Amniotic stem cell (primary cell): Measurements from ENCODE around the gene RAP1A.
A peak's percentile ranks its signal among the peaks of the same experiment; 100 is the strongest.
"Not testable (repeated sequence)": the region's sequence is repeated elsewhere in the genome, so short reads cannot be mapped to it uniquely, and the experiment has no call there.

Experiments
- DNase-seq: peaks from one replicate; lab custom pipeline; 2025; lab: John Stamatoyannopoulos, UW

RAP1A gene

DNA sequence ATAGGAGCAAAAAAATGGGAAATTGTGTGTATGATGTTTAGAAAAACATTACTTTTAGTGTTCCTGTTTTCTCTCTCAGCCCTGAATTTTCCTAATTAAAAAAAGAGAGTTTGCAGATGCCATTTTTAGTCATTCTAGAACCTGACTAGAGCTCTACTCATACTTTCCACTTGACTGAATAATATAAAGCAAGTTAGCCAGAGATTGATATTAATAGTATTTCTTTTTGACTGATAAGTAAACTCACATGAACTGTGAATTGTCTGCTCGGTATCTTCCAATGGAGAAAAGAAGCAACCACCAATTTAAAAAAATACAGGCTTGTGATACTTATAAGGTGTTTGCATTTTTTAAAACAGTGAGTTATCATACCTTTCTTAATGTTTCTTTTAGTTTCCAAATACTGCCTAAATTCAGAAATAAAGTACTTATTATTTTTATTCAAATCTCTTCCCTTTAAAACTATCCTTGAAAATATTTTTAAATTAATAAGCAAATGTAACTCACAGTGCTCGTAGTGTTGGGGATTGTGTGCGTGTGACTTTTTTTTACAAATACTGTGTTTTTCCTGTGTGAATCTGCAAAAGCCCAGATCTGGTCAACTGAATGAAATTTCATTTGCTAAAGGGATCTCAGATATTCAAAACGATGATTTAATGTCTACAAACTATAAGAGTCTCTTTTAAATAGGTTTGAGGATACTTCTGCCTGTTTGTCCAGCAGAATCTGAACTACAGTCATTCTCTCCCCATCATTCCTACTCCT, 9.8 kb downstream of the RAP1A start:
- no peak for DNase-seq

DNA sequence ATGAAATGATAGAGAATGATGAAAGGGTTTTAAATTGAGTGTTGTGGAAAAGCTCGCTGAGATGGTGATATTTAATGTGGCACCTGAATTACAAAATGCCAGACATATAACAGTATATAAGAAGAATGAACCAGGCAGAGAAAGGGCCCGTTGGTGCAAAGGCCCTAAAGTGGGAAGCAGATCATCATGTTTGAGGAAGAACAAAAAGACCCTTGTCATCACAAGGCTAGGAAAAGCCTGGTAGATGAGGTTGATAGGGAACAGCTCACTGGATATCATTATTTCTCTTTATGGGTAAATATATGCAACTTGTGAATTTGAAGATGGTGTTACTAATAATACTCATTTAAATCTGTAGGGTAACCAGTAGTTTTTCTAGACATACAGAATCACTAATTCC, 11.0 kb downstream of the RAP1A start:
- no peak for DNase-seq

DNA sequence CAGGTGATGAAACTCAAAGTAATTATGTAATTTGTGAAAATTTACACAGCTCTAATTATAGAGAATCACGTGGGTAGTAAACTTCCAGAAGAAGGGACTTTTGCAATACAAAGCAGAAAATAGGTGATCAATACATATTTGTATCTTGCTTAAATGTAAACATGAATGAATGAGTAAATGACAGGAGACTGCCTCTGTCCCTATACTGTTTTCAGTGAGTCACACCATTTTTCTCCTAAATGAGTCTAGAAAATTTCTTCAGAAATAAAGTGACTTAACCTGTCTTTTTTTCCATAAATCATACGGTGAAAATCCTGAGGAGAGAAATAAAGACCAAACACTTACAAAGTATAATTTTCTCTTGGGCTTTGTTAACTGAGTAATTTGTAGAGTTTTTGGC, 11.9 kb downstream of the RAP1A start:
- DNase-seq, result no peak

DNA sequence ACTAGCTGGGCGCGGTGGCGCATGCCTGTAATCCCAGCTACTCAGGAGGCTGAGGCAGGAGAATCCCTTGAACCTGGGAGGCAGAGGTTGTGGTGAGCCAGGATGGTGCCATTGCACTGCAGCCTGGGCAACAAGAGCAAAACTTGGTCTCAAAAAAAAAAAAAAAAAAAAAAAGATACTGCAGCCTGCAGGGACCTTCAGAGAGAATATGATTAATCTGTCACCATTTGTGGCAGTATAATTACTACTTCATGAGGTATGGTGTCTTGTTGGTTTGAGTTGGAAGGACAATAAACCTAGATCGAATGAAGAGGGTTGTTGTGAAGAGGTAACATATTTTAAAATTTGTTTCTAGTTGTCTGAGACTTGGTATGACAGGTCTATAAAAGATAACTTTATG, 13.2 kb downstream of the RAP1A start:
- DNase-seq, result not testable (repeated sequence)

DNA sequence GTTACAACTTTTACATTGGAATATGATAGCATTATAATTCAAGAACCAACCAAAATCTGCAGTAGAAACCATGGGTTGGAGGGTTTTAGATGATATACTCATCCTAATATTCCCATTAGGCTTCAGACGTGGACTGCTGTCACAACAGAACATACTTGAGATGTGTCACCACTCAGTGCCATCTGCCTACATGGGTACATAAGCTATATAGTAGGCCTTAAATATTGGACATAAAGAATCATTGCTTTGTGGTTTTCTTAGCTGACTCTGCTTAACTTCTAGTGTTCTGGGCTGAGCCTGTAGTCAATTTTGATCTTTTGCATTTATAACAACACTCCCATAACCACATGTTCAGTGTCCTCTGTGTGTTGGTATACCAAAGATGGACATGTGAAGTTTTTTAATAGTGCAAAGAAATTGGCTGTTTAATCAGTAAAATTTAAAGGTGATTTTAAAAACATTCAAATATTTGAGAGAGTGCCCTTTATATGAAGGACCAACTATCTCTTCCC, 14.2 kb downstream of the RAP1A start:
- no peak for DNase-seq

DNA sequence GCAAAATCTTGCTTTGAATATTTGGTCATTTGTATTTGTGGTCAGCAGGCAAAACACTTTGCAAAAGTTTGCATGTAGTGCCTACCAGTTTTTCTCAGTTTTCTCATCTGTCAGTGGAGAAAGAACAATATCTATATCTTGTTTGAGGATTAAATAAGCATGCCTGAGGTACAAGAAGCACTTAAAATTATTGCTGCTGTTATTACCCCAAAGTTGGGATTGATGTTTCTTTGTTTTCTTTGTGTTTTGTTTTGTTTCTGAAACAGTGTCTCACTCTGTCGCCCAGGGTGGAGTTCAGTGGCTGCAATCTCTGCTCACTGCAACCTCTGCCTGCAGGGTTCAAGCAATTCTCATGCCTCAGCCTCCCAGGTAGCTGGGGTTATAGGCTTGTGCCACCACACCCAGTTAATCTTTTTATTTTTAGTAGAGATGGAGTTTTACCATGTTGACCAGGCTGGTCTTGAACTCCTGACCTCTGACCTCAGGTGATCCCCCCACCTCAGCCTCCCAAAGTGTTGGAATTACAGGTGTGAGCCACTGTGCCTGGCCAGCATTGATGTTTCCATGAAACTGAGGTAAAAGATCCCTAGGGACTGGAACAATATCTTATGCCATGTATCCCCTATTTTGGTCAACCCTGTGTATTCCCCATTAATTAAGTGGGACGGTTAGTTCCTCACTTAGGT, 15.9 kb downstream of the RAP1A start:
- no peak for DNase-seq

DNA sequence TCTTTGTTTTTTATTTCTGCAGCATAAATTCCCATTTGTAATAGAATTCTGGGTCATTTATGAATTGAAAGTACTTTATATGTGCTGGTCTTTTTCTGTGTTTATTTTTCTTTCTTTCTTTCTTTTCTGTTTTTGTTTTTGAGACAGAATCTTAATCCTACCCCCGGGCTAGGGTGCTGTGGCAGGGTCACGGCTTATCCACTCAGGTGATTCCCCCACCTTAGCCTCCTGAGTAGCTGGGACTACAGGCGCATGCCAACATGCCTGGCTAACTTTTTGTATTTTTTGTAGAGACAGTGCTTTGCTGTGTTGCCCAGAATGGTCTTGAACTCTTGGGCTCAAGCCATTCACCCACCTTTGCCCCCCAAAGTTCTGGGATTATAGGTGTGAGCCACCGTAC, 18.7 kb downstream of the RAP1A start:
- no peak for DNase-seq

DNA sequence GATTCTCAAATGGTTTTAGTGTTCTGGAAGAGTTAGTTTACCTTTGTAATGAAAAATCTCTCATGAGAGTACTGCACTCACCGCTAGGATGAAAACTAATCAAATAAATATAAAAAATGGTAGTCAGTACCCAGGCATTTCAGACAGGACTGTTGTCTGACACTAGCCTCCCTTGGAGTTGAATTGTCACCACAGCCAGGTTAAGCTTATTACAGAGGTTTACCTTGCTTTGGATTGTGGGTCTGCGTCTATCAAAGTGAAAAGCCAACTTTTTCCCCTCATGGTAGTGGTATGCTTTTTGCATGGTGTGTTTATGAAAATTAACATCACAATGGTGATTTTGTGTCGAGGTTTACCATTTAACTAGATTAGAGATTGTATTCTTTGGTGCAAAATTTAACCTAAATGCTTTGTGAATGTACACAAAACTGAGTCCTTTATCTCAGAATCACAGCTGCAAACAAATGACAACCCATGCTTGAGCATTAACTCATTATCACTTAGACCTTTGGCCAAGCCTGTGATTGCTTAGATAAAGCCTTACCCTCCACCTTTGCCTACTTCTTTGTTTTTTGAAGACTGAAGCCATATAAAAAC, 20.1 kb downstream of the RAP1A start:
- DNase-seq, result no peak

DNA sequence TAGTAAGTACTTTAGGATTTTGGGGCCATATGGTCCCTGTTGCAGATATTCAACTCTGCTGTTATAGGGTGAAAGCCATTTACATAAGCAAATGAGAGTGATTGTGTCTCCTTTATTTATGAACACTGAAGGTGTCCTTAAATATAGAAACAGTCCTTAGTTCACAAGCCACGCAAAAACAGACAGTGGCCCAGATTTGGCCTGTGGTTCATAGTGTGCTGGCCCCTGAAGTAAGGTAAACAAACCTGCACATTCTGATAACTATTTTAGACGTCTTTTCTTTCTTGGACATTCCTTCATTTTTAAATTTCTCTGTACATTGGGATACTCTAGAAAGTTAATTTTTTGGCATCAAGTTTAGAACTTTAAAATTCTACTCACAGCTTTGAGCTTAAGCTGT, 23.5 kb downstream of the RAP1A start:
- no peak for DNase-seq

DNA sequence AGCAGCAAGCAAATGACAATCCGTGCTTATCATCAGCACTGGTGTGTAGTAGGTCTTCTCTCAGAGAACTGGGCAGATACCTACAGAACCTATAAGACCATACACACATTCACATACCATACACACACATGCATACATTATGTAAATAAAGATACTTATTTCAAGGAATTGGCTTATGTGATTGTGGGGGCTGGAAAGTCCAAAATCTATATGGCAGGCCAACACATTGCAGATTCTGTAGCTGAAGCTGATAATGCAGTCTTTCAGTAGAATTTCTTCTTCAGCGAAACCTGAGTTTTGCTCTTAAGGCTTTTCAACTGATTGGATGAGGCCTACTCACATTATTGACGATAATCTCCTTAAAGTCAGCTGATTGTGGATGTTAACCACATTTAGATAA, 24.1 kb downstream of the RAP1A start:
- DNase-seq, result no peak

DNA sequence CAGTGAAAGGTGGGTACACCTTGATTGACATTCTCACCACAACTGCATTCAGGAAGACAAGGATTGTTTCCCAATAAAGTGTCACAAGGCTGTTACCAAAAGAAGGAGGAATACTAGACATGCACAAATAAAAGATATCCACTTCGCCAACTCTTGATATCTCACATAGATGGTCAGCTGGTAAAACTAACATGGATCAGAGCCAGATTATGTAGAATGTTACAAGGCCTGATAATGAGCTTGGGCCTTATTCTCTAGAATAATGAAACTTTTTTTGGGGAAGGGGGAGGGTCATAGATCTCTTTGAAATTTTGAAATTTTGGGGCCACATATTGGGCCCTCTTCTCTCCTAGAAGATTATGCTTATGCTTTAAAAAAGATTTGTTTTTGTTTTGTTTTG, 24.9 kb downstream of the RAP1A start:
- no peak for DNase-seq

DNA sequence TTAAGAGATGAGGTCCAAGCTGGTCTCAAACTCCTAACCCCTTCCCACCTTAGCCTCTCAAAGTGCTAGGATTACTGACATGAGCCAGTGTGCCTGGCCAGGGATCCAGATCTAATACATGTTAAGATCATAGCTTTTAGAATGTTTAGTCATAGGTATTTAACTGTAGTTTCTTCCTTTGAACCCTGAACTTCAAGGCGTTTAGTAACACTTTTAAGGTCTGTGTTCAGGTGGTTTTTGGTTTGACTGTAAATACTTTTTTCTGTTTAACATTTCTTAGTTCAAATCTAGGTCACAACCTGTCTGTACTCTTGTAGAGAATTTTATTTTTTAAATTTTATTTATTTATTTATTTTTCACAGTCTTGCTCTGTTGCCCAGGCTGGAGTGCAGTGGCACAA, 28.1 kb downstream of the RAP1A start:
- DNase-seq, result no peak

DNA sequence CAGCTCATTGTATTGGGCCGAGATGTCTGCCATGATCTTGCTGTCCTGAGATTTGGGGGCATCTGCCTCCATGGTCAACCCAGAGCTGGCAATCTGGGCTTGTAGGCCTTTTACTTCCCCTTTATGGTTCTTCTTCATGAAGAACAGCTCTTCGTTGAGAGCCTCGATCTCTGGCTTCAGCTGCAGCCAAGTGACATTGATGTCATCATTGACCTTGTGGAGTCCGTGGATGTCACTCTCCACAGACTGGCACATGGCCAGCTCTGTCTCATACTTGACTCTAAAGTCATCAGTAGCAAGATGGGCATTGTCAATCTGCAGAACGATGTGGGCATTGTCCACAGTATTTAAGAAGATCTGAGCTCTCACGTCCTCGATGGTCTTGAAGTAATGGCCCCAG, 29.2 kb downstream of the RAP1A start:
- no peak for DNase-seq

DNA sequence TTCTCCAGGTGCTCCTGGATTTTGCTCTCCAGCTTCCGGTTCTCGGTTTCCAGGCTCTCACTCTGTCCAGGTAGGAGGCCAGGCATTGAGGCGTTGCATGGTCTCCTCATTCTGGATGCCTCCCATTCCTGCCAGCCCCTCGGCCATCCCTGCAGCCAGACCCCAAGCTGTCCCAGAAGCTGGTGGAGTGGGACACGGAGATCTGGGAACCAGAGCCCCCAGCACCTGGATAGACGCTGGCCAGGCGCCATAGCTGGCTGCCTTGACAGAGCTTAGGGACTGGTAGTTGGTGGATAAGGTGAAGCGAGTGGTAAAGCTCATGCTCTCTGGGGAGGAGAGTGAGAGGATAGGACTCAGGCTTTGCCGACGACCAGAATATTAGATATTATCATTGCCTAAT, 29.6 kb downstream of the RAP1A start:
- DNase-seq, result no peak

DNA sequence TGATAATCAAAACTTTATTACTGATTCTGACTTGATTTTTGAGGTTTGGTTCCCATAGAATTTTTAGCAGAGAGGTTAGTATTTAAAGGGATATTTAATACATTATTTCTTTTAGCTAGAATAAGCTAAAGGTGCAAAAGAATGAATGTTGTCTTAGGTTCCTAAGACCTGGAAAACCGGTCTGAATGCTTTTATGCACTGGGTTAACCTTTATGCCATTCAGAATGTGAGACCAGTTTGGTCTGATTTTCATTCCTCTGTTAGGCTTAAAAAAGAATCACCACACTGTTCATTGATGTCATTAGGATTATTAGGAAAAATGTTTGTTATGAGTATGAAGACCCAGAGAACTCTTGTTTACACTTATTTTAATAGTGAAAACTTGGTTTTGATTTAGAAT, 30.1 kb downstream of the RAP1A start:
- no peak for DNase-seq

DNA sequence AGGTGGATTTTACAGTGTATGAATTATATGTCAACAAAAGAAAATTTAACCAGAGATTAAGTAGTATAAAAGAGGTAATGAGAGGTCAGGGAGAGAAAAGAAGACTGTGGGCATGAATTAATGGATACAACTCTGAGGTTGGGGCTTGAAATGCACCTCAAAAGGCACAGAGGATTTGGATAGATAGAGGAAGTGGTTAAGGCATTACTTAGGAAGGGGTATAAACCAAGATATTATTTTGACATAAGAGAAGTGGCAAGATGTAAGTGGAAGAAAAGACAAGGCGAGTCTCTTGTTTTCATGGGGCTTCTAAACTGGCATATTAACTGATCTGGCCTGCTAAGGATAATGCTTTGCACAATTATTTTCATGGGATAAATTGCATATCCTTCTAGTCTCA, 34.1 kb downstream of the RAP1A start:
- no peak for DNase-seq

DNA sequence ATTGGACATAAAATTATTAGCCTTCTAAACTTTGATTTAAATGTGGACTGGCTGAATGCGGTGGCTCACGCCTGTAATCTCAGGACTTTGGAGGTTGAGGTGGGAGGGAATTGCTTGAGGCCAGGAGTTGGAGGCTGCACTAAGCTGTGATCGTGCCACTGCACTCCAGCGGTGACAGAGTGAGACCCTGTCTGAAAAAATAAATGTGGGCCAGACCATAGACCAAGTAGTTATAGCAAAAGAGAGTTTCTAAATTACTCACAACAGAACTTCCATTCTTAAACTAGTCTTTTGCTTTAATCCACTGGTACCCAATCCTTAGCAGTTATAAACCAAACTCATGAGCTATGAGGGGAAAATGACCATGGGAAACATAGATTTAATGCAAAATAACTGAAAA, 35.2 kb downstream of the RAP1A start:
- no peak for DNase-seq

DNA sequence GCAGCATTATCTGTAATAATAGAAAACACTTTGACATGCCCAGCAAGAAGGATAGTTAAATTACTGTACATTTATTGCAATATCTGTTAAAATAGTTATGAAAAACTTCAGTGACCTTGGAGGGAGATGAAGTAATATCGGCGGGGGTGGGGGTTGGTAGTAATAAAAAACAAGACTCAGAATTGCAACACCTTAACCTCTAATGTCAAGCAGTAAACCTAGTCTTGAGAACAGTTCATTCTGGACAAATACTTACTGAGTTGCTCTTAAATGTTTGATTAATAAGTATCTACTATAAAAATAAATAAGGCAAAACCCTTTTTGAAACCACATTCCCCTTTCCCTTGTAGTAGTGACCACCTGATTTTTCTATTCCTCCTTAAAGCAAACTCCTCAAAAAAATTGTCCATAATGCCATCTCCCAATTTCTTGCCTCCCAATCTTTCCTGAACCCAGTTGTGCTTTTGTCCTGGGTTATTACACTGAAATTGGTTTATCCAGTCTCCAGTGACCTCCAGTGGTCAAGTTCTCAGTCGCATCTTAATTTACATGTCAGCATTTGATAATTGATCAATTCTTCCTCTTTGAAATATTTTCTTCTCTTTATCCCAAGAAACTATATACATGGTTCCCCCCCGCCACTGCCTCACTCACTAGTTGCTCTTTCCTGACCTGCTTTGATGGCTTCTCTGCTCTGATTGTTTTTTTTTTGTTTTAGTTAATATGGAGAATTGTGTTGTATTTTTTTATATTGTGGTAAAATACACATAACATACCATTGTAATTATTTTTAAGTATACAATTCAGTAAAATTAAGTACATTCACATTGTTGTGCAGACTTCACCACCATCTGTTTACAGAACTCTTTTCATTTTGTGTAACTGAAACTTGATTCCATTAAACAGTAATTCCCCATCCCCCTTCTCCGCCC, 36.8 kb downstream of the RAP1A start:
- DNase-seq, result peak; percentile 43

DNA sequence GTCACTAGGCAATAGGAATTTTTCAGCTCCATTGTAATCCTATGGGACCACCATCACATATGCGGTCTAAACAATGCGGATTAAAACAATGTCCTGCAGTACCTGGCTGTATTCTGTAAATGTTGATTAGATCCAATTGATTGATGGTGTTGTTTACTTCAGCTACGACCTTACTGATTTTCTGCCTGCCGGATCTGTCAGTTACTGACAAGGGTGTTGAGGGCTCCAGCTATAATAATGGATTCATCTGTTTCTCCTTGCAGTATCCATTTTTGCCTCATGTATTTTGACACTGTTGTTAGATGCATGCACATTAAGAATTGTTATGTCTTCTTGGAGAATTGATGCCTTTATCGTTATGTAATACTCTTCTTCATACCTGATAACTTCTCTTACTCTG, 39.0 kb downstream of the RAP1A start:
- no peak for DNase-seq

DNA sequence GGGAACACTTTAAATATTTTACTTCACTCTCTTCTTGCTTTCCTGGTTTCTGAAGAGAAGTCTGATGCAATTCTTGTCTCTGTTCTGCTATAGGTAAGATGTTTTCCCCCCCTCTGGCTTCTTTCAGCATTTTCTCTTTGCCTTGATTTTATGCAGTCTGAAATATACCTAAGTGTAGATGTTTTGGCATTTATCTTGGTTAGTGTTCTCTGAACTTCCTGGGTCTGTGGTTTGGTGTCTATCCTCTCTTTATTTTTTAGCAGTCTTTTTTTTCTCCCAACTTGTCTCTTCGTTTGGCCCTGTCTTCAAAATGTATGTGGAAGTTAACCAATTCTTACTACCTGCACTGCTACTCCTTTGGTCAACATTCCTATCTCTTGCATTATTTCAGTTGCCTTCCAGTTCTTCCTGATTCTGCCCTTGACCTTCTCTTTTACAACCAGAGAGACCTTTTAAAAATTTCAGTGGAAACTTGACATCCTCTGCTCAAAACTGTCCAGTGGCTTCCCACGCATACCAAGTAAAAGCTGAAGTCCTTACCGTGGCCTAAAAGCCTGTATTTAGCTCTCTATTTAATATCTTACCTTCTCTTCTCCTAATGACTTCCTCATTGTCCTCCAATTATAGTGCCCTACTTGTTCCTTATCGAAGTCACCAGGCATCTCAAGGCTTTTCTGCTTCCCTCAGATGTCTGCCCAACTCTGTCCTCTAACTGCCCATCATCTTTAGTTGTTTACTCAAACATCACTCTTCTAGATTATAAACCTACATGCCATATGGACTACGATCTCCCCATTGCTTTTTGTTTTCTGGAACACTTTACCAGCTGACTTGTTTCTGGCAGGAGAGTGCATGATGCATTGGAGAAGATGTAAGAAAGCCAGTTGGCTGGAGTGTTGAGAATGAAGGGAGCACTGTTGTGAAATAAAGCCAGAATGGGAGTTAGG, 40.9 kb downstream of the RAP1A start:
- DNase-seq, result no peak

DNA sequence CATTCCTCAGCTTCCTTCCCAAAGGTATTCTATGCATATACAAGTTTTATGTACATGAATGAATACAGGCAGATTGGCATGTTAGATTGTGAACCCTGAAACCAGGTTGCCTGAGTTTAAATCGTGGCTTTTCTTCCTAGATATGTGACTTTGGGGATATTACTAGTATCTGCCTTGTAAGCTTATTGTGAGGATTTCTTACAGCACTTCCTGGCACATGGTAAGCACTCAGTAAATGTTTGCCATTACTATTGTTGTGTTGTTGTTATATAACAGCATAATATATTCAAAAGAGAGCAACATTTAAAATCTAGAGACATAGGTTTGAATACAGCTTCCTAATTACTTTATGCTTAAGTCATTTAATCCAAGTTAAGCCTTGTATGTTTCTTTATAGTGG, 45.1 kb downstream of the RAP1A start:
- DNase-seq, result no peak
